K562 treated with DMSO at 1 percent for 12 hours (cell line): Measurements from ENCODE around the gene AQR. TPM values are rescaled to one million over a fixed set of nuclear protein-coding genes. Genes with fewer than 3 reads are reported as not detected.

ENCODE experiments used
- total RNA-seq: library from RNA; unstranded; fragments of 300-600 nt; gene quantifications from 2 replicates; pipeline ENCODE4 v1.2.3, GENCODE V29; 2022; ENCODE audit not compliant: insufficient read depth

AQR gene
- 3.3 and 15.3 TPM in 2 replicates for total RNA-seq

GRCh38 chr15:34969340-34970097, at the start of gene AQR:
AQR (minus strand) TSS chr15:34969742; CDS start chr15:34969613, 129 bp downstream.

DNA sequence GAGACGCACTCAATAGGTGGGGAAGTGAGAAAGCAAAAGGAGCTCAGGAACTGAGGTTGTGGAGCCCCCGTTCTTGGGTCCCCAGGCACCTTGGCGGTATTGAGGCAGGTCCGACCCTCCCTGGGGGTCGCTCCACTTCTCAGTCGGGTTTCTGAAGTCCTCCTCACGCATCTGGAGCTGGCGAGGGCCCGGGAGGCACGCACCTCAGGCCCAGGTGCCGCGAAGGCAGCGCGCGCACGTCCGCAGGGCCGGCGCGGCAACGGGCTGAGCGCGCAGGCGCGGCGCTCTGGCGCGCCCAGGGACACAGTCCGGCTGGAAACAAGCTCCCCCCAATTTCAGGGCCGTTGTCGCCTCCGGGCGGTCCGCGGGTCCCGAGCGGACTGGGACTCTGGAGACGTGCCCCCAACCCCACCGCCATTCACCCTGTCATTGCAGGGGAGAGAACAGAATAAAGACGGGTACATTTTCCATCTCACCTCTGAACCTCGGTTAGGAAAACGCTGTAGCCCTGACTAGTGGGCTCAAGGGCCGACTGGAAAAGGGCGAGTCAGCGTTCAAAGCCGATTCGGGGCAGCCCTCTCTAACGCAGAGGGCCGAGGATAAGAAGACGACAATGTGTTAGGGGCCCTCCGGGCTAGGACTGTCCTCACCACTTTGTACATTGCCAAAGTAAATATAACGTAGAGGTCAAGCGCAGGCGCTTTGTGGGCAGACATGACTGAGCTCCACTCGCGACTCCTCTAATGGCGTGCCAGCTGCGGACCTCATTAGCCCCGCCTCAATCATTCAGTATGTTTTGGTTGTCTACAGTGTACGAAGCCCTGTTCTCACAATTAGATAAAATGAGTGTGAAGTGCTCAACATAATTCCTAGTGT, 18.7 kb upstream of the AQR start, which contains the start of gene ZNF770:
Gene ZNF770 (minus strand): TSS at position 261 of the 876 bp plus-strand sequence. CDS start 4,853 bp downstream, outside the sequence.

Other genes starting within 250 kb of the AQR start
- gene GJD2, start 214.7 kb downstream of the AQR start, total RNA-seq: not detected in 2 replicates
- not detected in 2 replicates for gene ACTC1, start 174.2 kb downstream of the AQR start, total RNA-seq
- gene ZNF770, start 18.5 kb upstream of the AQR start, total RNA-seq: 1.8 and 16.8 TPM in 2 replicates
- gene NANOGP8, start 115.6 kb upstream of the AQR start, total RNA-seq: not detected in 2 replicates